H9 (cell line): ENCODE data around the gene SOX4. TPM values are rescaled to one million over a fixed set of nuclear protein-coding genes. Genes with fewer than 3 reads are reported as not detected.

Source experiments
- DNase-seq: peaks from one replicate; pipeline ENCODE4 v3.0.0-alpha.2; 2017
- H2AFZ ChIP-seq: one replicate; pipeline ENCODE4 v1.6.1; 2013; ENCODE audit warnings: mild to moderate bottlenecking, low read length, control low read depth, moderate library complexity
- H2AK5ac ChIP-seq: 2 replicates; pipeline ENCODE4 v1.6.1; 2013; ENCODE audit warnings: low read length, control low read depth, mixed read lengths; ENCODE audit not compliant: insufficient read length
- H2BK120ac ChIP-seq: one replicate; pipeline ENCODE4 v1.6.1; 2013; ENCODE audit warnings: low read depth, mild to moderate bottlenecking, low read length, control low read depth, inconsistent platforms; ENCODE audit not compliant: poor library complexity, severe bottlenecking
- H2BK12ac ChIP-seq: 2 replicates; pipeline ENCODE4 v1.6.1; 2013; ENCODE audit warnings: low read length, control low read depth, mixed read lengths, low read depth; ENCODE audit not compliant: insufficient read length
- H2BK15ac ChIP-seq: 2 replicates; pipeline ENCODE4 v1.6.1; 2013; ENCODE audit warnings: low read depth, low read length, control low read depth
- H2BK20ac ChIP-seq: one replicate; pipeline ENCODE4 v1.6.1; 2013; ENCODE audit warnings: low read depth, mild to moderate bottlenecking, low read length, control low read depth, inconsistent platforms; ENCODE audit not compliant: poor library complexity, severe bottlenecking
- H2BK5ac ChIP-seq: 2 replicates; pipeline ENCODE4 v1.6.1; 2013; ENCODE audit warnings: low read length, control low read depth, mixed read lengths; ENCODE audit not compliant: insufficient read length
- H3K14ac ChIP-seq: 2 replicates; pipeline ENCODE4 v1.6.1; 2013; ENCODE audit warnings: low read length, control low read depth; ENCODE audit not compliant: insufficient read depth
- H3K18ac ChIP-seq: 2 replicates; pipeline ENCODE4 v1.6.1; 2013; ENCODE audit warnings: low read depth, mild to moderate bottlenecking, mixed read lengths, low read length, control low read depth; ENCODE audit not compliant: insufficient read length
- H3K23ac ChIP-seq: 2 replicates; pipeline ENCODE4 v1.6.1; 2013; ENCODE audit warnings: low read length, control low read depth, mixed read lengths, low read depth; ENCODE audit not compliant: insufficient read length
- H3K23me2 ChIP-seq: 2 replicates; pipeline ENCODE4 v1.6.1; 2013; ENCODE audit warnings: low read depth, mild to moderate bottlenecking, mixed read lengths, low read length, control low read depth; ENCODE audit not compliant: insufficient read length, poor library complexity, severe bottlenecking
- H3K27ac ChIP-seq: 2 replicates; pipeline ENCODE4 v1.5.1; 2013; ENCODE audit warnings: low read length, control low read depth, mixed read lengths, low read depth; ENCODE audit not compliant: insufficient read length
- H3K27me3 ChIP-seq: 2 replicates; pipeline ENCODE4 v1.6.1; 2013; ENCODE audit warnings: low read length, control low read depth, inconsistent platforms; ENCODE audit not compliant: insufficient read depth
- H3K4ac ChIP-seq: 2 replicates; pipeline ENCODE4 v1.6.1; 2013; ENCODE audit warnings: low read depth, mild to moderate bottlenecking, control low read depth, inconsistent platforms, low read length, moderate library complexity
- H3K4me1 ChIP-seq: 2 replicates; pipeline ENCODE4 v1.6.1; 2013; ENCODE audit warnings: low read length, control low read depth, inconsistent platforms; ENCODE audit not compliant: insufficient read depth
- H3K4me2 ChIP-seq: 2 replicates; pipeline ENCODE4 v1.6.1; 2013; ENCODE audit warnings: low read length, control low read depth, mixed read lengths; ENCODE audit not compliant: insufficient read length, insufficient read depth
- H3K56ac ChIP-seq: 2 replicates; pipeline ENCODE4 v1.6.1; 2013; ENCODE audit warnings: low read depth, mild to moderate bottlenecking, mixed read lengths, low read length, control low read depth; ENCODE audit not compliant: insufficient read length
- H3K79me1 ChIP-seq: 2 replicates; pipeline ENCODE4 v1.6.1; 2013; ENCODE audit warnings: low read depth, mild to moderate bottlenecking, moderate library complexity, low read length, control low read depth, inconsistent platforms; ENCODE audit not compliant: insufficient read depth, poor library complexity, severe bottlenecking
- H3K79me2 ChIP-seq: 2 replicates; pipeline ENCODE4 v1.6.1; 2013; ENCODE audit warnings: low read length, control low read depth, inconsistent platforms; ENCODE audit not compliant: insufficient read depth
- H3K9ac ChIP-seq: 2 replicates; pipeline ENCODE4 v1.6.1; 2013; ENCODE audit warnings: low read length, control low read depth, mixed read lengths; ENCODE audit not compliant: insufficient read length; ENCODE audit errors: extremely low read depth
- H3K9me3 ChIP-seq: one replicate; pipeline ENCODE4 v1.6.1; 2013; ENCODE audit warnings: low read depth, low read length, inconsistent platforms; ENCODE audit not compliant: control insufficient read depth
- H3T11ph ChIP-seq: one replicate; pipeline ENCODE4 v1.6.1; 2013; ENCODE audit warnings: mild to moderate bottlenecking, low read length, control low read depth, inconsistent platforms
- H4K20me1 ChIP-seq: one replicate; pipeline ENCODE4 v1.6.1; 2013; ENCODE audit not compliant: control insufficient read depth, insufficient read length, insufficient read depth
- H4K5ac ChIP-seq: 2 replicates; pipeline ENCODE4 v1.6.1; 2013; ENCODE audit warnings: low read depth, mild to moderate bottlenecking, mixed read lengths, low read length, control low read depth; ENCODE audit not compliant: insufficient read length
- H4K8ac ChIP-seq: replicated peaks from 2 replicates; pipeline ENCODE4 v1.6.1; 2013; ENCODE audit warnings: low read length, control low read depth, mixed read lengths, low read depth; ENCODE audit not compliant: insufficient read length
- H4K91ac ChIP-seq: 2 replicates; pipeline ENCODE4 v1.6.1; 2013; ENCODE audit warnings: low read depth, mild to moderate bottlenecking, moderate library complexity, mixed read lengths, low read length, control low read depth; ENCODE audit not compliant: insufficient read length
- H3K27ac Mint-ChIP-seq, 3 experiments: 2 replicates in 2 of 3; 3 replicates in 1 of 3; pipeline ENCODE4 v1.8.0; 2020 to 2021; ENCODE audit warnings: mixed read lengths in 3 of 3, mild to moderate bottlenecking in 1 of 3, moderate library complexity in 1 of 3
- H3K27me3 Mint-ChIP-seq: 2 replicates; pipeline ENCODE4 v1.8.0; 2021; ENCODE audit warnings: low read depth, mild to moderate bottlenecking, moderate library complexity, mixed read lengths
- H3K36me3 Mint-ChIP-seq, 3 experiments: 2 replicates in 2 of 3; 3 replicates in 1 of 3; pipeline ENCODE4 v1.8.0; 2020 to 2021; ENCODE audit warnings: low read depth in 3 of 3, mixed read lengths in 3 of 3; ENCODE audit not compliant: insufficient read depth in 1 of 3
- H3K4me1 Mint-ChIP-seq, 2 experiments: 2 replicates each; pipeline ENCODE4 v1.8.0; 2020; ENCODE audit warnings: mixed read lengths in 2 of 2
- H3K4me3 Mint-ChIP-seq, 2 experiments: 2 replicates in 1 of 2; 3 replicates in 1 of 2; pipeline ENCODE4 v1.8.0; 2020 to 2021; ENCODE audit warnings: mild to moderate bottlenecking in 2 of 2, mixed read lengths in 2 of 2, moderate library complexity in 1 of 2
- H3K9me3 Mint-ChIP-seq, 2 experiments: 2 replicates in 1 of 2; 3 replicates in 1 of 2; pipeline ENCODE4 v1.8.0; 2020; ENCODE audit warnings: mild to moderate bottlenecking in 2 of 2, mixed read lengths in 2 of 2, moderate library complexity in 1 of 2
- CTCF ChIP-seq: fragments of 200-600 bp; sonication (generic); conservative IDR thresholded peaks from 3 replicates; pipeline ENCODE4 v1.8.0; 2021; ENCODE audit warnings: antibody characterized with exemption, mild to moderate bottlenecking
- WGBS: extraction: QIAGEN DNeasy Blood & Tissue Kit; methylation state at CpG from one replicate; pipeline ENCODE4 v1.1.7; 2013; ENCODE audit warnings: missing lambda C conversion rate, low lambda C conversion rate, mixed read lengths; ENCODE audit not compliant: insufficient read length; ENCODE audit errors: extremely low coverage; 5-methylcytosine and 5-hydroxymethylcytosine counted together
- total RNA-seq: library from RNA; stranded (reverse); gene quantifications from 2 replicates; pipeline ENCODE4 v1.2.1, GENCODE V29; 2021

The SOX4 gene
- total RNA-seq, 1 experiment from 2014 or later, result 108 TPM

GRCh38 chr6:21613809-21614208, 20.3 kb downstream of the SOX4 start:
- no peak overlapping the region for H2BK120ac ChIP-seq
- H3K4me2 ChIP-seq, result no peak overlapping the region
- WGBS, result no CpG with 5 or more reads among the region's 2 CpGs
- H4K20me1 ChIP-seq, result no peaks in the 10 kb centered on the region
- no peak overlapping the region for H3K9ac ChIP-seq
- H4K5ac ChIP-seq, result no peak overlapping the region
- no peak overlapping the region for H2BK15ac ChIP-seq
- no peak overlapping the region for H2BK20ac ChIP-seq
- no peak overlapping the region for H4K8ac ChIP-seq
- no peak for DNase-seq
- H3K4me1 ChIP-seq, result no peaks in the 10 kb centered on the region; the same call in 1 of the 2 replicates
- H3K79me1 ChIP-seq, result no peaks in the 10 kb centered on the region
- H3K23me2 ChIP-seq, result no peaks in the 10 kb centered on the region
- H3K9me3 ChIP-seq, result no peaks in the 10 kb centered on the region
- H2AFZ ChIP-seq, result no peak overlapping the region
- H3K4me3 Mint-ChIP-seq, result no peak overlapping the region
- H3K27ac ChIP-seq, result no peak overlapping the region
- H4K91ac ChIP-seq, result no peak overlapping the region
- H2BK5ac ChIP-seq, result no peak overlapping the region
- H2BK12ac ChIP-seq, result no peak overlapping the region
- no peak overlapping the region for H3K4ac ChIP-seq
- H3K56ac ChIP-seq, result no peak overlapping the region
- H3K4me1 Mint-ChIP-seq, result peaks cover 19 to 24% of the 10 kb centered on the region in 2 experiments
- no peaks in the 10 kb centered on the region for H3K79me2 ChIP-seq
- no peak overlapping the region for H2AK5ac ChIP-seq
- no peak overlapping the region for H3K18ac ChIP-seq
- H3K27ac Mint-ChIP-seq, result no peak overlapping the region
- no peaks in the 10 kb centered on the region for H3K27me3 Mint-ChIP-seq
- no peaks in the 10 kb centered on the region for H3K27me3 ChIP-seq
- H3T11ph ChIP-seq, result no peak overlapping the region
- H3K23ac ChIP-seq, result no peak overlapping the region
- H3K36me3 Mint-ChIP-seq, result peaks cover 0 to 5% (median 0%) of the 10 kb centered on the region in 3 experiments; a peak in 3 of 7 replicates
- H3K14ac ChIP-seq, result no peak overlapping the region
- TF ChIP-seq CTCF, result no peak
- 0 out of 5 replicates have a peak, but pooled peaks cover 0 to 3% of the 10 kb centered on the region in 2 experiments for H3K9me3 Mint-ChIP-seq
